Chondrocyte (in vitro differentiated cells): ENCODE data around the gene PRKCB. TPM values are rescaled to one million over a fixed set of nuclear protein-coding genes. Genes with fewer than 3 reads are reported as not detected.

Source experiments
- DNase-seq: peaks from one replicate; pipeline ENCODE4 v3.0.0; 2021; ENCODE audit warnings: mixed read lengths, low spot score
- H3K27ac Mint-ChIP-seq: one replicate; pipeline ENCODE4 v1.8.0; 2021; ENCODE audit warnings: mild to moderate bottlenecking, moderate library complexity, mixed read lengths; ENCODE audit not compliant: unreplicated experiment
- H3K27me3 Mint-ChIP-seq: 2 replicates; pipeline ENCODE4 v1.8.0; 2021; ENCODE audit warnings: low read depth, mixed read lengths
- H3K36me3 Mint-ChIP-seq: 2 replicates; pipeline ENCODE4 v1.8.0; 2021; ENCODE audit warnings: low read depth, mixed read lengths
- H3K4me1 Mint-ChIP-seq: 2 replicates; pipeline ENCODE4 v1.8.0; 2021; ENCODE audit warnings: low read depth, mild to moderate bottlenecking, mixed read lengths
- H3K4me3 Mint-ChIP-seq: one replicate; pipeline ENCODE4 v1.8.0; 2021; ENCODE audit warnings: mild to moderate bottlenecking, moderate library complexity, mixed read lengths; ENCODE audit not compliant: unreplicated experiment
- H3K9me3 Mint-ChIP-seq: 2 replicates; pipeline ENCODE4 v1.8.0; 2021; ENCODE audit warnings: low read depth, mixed read lengths
- CTCF ChIP-seq: fragments of 200-600 bp; sonication (generic); IDR thresholded peaks from 2 replicates; pipeline ENCODE4 v1.5.0; 2021; ENCODE audit warnings: antibody characterized with exemption, mild to moderate bottlenecking, moderate library complexity
- total RNA-seq: library from RNA; stranded (reverse); gene quantifications from 3 replicates; pipeline ENCODE4 v1.2.1, GENCODE V29; 2021

Gene PRKCB
- total RNA-seq, 1 donor from 2014 or later, result not detected

DNA sequence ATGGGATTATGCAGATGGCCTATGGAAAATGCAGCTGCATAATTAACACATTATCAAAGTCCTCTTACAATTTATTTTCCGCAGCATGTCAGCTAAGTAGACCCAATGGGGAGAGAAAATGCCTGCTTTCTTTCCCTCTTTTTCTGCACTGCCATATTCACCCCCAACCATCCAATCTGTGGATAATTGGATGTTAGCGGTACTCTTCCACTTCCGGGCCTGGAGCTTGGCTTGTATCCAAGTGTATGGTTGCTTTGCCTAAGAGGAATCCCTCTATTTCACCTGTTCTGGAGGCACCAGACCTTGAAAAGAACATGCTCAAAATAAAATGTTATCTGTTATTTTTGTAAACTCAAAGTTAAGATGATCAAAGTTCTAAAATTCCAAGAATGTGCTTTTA, 379.2 kb downstream of the PRKCB start:
- H3K27me3 Mint-ChIP-seq, result no peaks in the 10 kb centered on the region
- H3K4me1 Mint-ChIP-seq, result no peaks in the 10 kb centered on the region
- H3K27ac Mint-ChIP-seq, result no peak overlapping the region
- H3K9me3 Mint-ChIP-seq, result no peaks in the 10 kb centered on the region
- DNase-seq, result no peak
- no peak overlapping the region for H3K4me3 Mint-ChIP-seq
- no peak for TF ChIP-seq CTCF
- no peaks in the 10 kb centered on the region for H3K36me3 Mint-ChIP-seq

DNA sequence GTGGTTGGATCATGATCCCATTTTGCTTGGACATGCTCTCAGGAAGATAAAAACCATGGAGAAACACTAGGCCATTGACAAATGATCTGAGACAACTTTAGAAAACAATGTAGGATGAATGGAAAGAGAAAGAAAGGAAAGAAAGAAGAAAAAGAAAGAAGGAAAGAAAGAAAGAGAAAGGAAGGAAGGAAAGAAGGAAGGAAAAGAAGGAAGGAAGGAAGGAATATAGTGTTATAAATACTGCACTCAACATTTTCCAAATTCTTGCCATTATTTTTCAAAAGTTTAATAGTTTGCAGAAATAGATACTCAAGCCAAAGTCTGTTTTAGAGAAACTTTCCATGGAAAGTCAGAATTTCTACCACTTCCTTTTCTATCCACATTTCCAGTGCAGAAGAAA, 381.2 kb downstream of the PRKCB start:
- Mint-ChIP-seq H3K4me1 (no peaks in the 10 kb centered on the region), H3K36me3 (no peaks in the 10 kb centered on the region), H3K27me3 (no peaks in the 10 kb centered on the region), H3K9me3 (no peaks in the 10 kb centered on the region), H3K27ac (no peak overlapping the region), H3K4me3 (no peak overlapping the region)
- no peak for TF ChIP-seq CTCF
- DNase-seq, result no peak

- Mint-ChIP-seq H3K27me3 (no peaks in the 10 kb centered on the region), H3K9me3 (no peaks in the 10 kb centered on the region), H3K4me1 (no peaks in the 10 kb centered on the region), H3K27ac (no peak overlapping the region), H3K36me3 (no peaks in the 10 kb centered on the region), H3K4me3 (no peak overlapping the region)
- no peak for TF ChIP-seq CTCF
- no peak for DNase-seq
Observed at GRCh38 chr16:24217461-24217860, 381.7 kb downstream of the PRKCB start.

DNA sequence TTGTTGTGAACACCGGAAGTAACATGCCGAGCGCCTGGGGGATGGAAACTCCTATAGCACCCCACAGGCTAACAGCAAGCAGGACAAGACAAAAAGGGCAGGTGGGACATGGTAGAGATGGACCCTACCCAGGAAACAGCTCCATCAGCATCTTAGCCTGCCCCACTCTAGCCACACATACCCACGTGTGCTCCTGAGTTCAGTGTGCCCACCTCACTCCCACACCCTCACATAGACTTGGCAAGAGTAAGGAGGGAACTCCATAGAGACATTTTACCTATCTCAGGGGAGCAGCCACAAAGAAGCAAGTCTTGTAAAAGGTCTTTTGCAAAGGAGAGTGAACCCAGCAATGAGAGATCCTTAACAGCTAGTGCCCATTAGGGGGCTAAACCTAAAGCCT, 382.5 kb downstream of the PRKCB start:
- Mint-ChIP-seq H3K4me1 (no peaks in the 10 kb centered on the region), H3K36me3 (no peaks in the 10 kb centered on the region), H3K27me3 (no peaks in the 10 kb centered on the region), H3K27ac (no peak overlapping the region), H3K4me3 (no peak overlapping the region), H3K9me3 (no peaks in the 10 kb centered on the region)
- TF ChIP-seq CTCF, result no peak
- DNase-seq, result no peak

GRCh38 chr16:24221219-24221618, 385.4 kb downstream of the PRKCB start:
- H3K27me3 Mint-ChIP-seq, result no peaks in the 10 kb centered on the region

More at GRCh38 chr16:24221219-24221618, 385.4 kb downstream of the PRKCB start:
- no peak for TF ChIP-seq CTCF
- Mint-ChIP-seq H3K27ac (no peak overlapping the region), H3K4me1 (no peaks in the 10 kb centered on the region), H3K4me3 (no peak overlapping the region), H3K9me3 (peaks cover 2% of the 10 kb centered on the region), H3K36me3 (no peaks in the 10 kb centered on the region)
- DNase-seq, result no peak
